ENCODE measurements around the gene ARID5B.

The ARID5B gene

DNA sequence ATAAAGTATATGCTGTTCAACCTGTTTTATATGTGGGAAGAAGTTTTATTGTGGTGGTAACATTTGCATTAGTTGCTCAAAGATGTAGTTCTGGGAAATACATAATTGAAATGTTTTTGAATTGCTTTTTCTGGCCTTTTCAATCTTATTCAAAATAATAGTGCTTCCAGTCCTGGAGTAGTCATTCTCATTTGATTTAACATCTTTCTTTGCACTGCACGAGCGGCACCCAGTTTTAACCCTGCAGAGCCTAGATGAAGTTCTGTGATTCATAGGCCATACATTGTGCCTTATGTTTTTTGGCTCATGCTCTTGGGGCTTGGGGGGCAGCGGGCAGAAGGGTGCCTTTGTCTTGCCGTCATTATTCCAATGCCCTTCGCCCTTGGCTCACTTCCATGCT lies 9.9 kb downstream of the ARID5B start:
- Histone ChIP-seq H3K4me3 (ENCODE audit: low read depth, low read length) (no peak overlapping the region), H3K27ac (no peak overlapping the region), H3K9me3 (ENCODE audit: control insufficient read depth, low read length) (no peaks in the 10 kb centered on the region), H3K4me2 (ENCODE audit: low read length) (no peak overlapping the region), H2AFZ (no peak overlapping the region), H3K4me1 (no peaks in the 10 kb centered on the region), H3K9ac (no peak overlapping the region), H3K79me2 (no peaks in the 10 kb centered on the region), H3K27me3 (ENCODE audit: control insufficient read depth, insufficient read depth, low read length) (no peaks in the 10 kb centered on the region), H3K36me3 (ENCODE audit: control insufficient read depth, insufficient read depth, low read length) (no peaks in the 10 kb centered on the region)
- TF ChIP-seq, protein P1, sequence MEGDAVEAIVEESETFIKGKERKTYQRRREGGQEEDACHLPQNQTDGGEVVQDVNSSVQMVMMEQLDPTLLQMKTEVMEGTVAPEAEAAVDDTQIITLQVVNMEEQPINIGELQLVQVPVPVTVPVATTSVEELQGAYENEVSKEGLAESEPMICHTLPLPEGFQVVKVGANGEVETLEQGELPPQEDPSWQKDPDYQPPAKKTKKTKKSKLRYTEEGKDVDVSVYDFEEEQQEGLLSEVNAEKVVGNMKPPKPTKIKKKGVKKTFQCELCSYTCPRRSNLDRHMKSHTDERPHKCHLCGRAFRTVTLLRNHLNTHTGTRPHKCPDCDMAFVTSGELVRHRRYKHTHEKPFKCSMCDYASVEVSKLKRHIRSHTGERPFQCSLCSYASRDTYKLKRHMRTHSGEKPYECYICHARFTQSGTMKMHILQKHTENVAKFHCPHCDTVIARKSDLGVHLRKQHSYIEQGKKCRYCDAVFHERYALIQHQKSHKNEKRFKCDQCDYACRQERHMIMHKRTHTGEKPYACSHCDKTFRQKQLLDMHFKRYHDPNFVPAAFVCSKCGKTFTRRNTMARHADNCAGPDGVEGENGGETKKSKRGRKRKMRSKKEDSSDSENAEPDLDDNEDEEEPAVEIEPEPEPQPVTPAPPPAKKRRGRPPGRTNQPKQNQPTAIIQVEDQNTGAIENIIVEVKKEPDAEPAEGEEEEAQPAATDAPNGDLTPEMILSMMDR (IDR thresholded peaks at IDR 0.05) = no peak

- TF ChIP-seq, protein P1 (IDR thresholded peaks at IDR 0.05) = no peak
- no peak overlapping the region for H3K27ac ChIP-seq
- no peak overlapping the region for H3K9ac ChIP-seq
- no peak overlapping the region for H3K4me2 ChIP-seq (ENCODE audit: low read length)
- no peak overlapping the region for H3K4me3 ChIP-seq (ENCODE audit: low read depth, low read length)
- H3K4me1 ChIP-seq = no peaks in the 10 kb centered on the region
- no peaks in the 10 kb centered on the region for H3K79me2 ChIP-seq
- no peaks in the 10 kb centered on the region for H3K27me3 ChIP-seq (ENCODE audit: control insufficient read depth, insufficient read depth, low read length)
- no peak overlapping the region for H2AFZ ChIP-seq
- no peaks in the 10 kb centered on the region for H3K9me3 ChIP-seq (ENCODE audit: control insufficient read depth, low read length)
- no peaks in the 10 kb centered on the region for H3K36me3 ChIP-seq (ENCODE audit: control insufficient read depth, insufficient read depth, low read length)
These were observed 11.5 kb downstream of the ARID5B start for GRCh38 chr10:61912981-61913380.

DNA sequence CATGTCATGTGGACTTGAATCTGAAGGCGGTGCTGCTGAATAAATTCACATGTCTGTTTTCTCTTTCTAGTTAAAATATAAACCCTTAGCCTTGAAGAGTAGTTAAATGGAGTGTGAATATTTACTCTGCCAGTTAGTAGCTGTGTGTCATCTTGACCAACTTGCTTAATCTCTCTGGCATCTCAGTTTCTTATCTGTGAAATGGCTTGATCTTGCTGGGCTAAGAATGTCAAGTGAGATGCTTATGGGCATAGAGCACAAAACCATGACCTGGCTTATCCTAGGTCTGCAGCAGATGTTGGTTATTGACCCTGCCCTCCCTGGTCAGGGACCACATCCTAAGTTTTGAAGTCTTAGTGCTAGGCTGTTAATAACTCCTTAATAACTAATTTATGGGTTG lies 16.6 kb downstream of the ARID5B start:
- Histone ChIP-seq H3K9ac (no peak overlapping the region), H2AFZ (no peak overlapping the region), H3K4me3 (ENCODE audit: low read depth, low read length) (no peak overlapping the region), H3K4me1 (no peaks in the 10 kb centered on the region), H3K27ac (no peak overlapping the region), H3K9me3 (ENCODE audit: control insufficient read depth, low read length) (no peaks in the 10 kb centered on the region), H3K27me3 (ENCODE audit: control insufficient read depth, insufficient read depth, low read length) (no peaks in the 10 kb centered on the region), H3K79me2 (no peaks in the 10 kb centered on the region), H3K4me2 (ENCODE audit: low read length) (no peak overlapping the region), H3K36me3 (ENCODE audit: control insufficient read depth, insufficient read depth, low read length) (no peaks in the 10 kb centered on the region)
- TF ChIP-seq, protein P1 (IDR thresholded peaks at IDR 0.05) = no peak

DNA sequence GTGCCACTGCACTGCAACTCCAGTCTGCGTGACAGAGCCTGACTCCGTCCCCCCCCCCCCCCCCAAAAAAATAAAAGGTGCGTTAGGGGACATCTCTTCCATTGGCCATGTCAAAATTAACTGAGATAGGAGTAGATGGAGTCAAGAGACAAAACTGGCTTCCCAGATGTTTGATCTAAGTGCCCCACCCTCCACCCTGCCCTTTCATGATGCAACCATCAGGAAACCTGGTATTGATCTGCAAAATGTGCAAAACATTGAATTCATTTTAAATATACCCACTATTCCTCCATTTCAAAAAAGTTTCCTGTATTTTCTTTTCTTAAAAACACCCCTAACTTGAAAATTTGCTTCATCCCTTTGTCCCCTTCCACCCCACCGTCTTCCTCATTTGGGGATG lies 17.5 kb downstream of the ARID5B start:
- Histone ChIP-seq H3K9ac (no peak overlapping the region), H3K4me3 (ENCODE audit: low read depth, low read length) (no peak overlapping the region), H3K27me3 (ENCODE audit: control insufficient read depth, insufficient read depth, low read length) (no peaks in the 10 kb centered on the region), H3K4me2 (ENCODE audit: low read length) (no peak overlapping the region), H3K4me1 (no peaks in the 10 kb centered on the region), H3K79me2 (no peaks in the 10 kb centered on the region), H3K36me3 (ENCODE audit: control insufficient read depth, insufficient read depth, low read length) (no peaks in the 10 kb centered on the region), H3K27ac (no peak overlapping the region), H2AFZ (no peak overlapping the region), H3K9me3 (ENCODE audit: control insufficient read depth, low read length) (no peaks in the 10 kb centered on the region)
- TF ChIP-seq, protein P1 (IDR thresholded peaks at IDR 0.05) = no peak

DNA sequence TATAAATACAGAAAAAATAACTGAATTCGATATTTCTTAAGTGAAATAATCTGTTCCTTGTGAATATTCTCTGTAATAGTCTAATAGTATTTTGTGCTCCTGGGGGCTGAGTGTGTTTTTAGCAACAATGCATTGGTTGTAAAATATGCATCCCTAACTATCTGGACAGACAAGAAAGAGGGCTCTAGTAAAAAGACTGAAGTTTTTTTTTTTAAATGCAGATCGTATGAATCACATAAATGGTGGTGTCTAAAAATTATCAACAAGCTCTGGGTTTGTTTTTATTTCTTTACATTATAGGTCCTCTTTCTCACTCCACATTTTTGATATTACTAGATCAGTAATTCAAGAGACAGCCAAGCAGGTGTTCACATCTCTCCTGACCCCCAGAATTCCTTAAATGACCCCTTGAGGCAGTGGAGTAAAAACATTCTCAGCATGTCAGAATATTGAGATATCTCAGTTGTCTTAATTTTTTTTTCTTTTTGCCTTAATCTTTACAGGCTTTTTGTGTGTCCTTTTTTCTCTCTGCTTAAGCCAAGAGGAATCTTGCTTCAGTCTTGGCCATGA lies 18.2 kb downstream of the ARID5B start:
- Histone ChIP-seq H2AFZ (no peak overlapping the region), H3K4me2 (ENCODE audit: low read length) (no peak overlapping the region), H3K9me3 (ENCODE audit: control insufficient read depth, low read length) (no peaks in the 10 kb centered on the region), H3K27ac (no peak overlapping the region), H3K9ac (no peak overlapping the region), H3K79me2 (no peaks in the 10 kb centered on the region), H3K27me3 (ENCODE audit: control insufficient read depth, insufficient read depth, low read length) (no peaks in the 10 kb centered on the region), H3K4me1 (no peaks in the 10 kb centered on the region), H3K4me3 (ENCODE audit: low read depth, low read length) (no peak overlapping the region), H3K36me3 (ENCODE audit: control insufficient read depth, insufficient read depth, low read length) (no peaks in the 10 kb centered on the region)
- TF ChIP-seq, protein P1 (IDR thresholded peaks at IDR 0.05) = no peak

Data from parathyroid adenoma (tissue), 2 donors.